ENCODE measurements around the gene UBAP2. TPM values are rescaled to one million over a fixed set of nuclear protein-coding genes. Genes with fewer than 3 reads are reported as not detected.
"Not testable (repeated sequence)": the region's sequence is repeated elsewhere in the genome, so short reads cannot be mapped to it uniquely, and the experiment has no call there.

Gene UBAP2
- total RNA-seq, 1 experiment from 2014 or later = 33.4 TPM

GRCh38 chr9:33972698-33973097 lies 76.0 kb downstream of the UBAP2 start:
- ChIA-PET CTCF (interaction anchor here (1.3 kb wide), 1 partner anchor 101 kb away, joined by 7 read pairs; no protein-coding TSS in a partner anchor), POLR2A (interaction anchor here (1.0 to 1.2 kb wide), 2 partner anchors 11 to 100 kb away, joined by 3 read pairs; no protein-coding TSS in a partner anchor)
- no peaks in the 10 kb centered on the region for H3K9me3 Mint-ChIP-seq (ENCODE audit: unreplicated experiment)
- H3K27ac Mint-ChIP-seq (ENCODE audit: low read depth, unreplicated experiment) = peak overlapping the region; percentile 9
- DNase-seq (ENCODE audit: unreplicated experiment) = no peak
- intact Hi-C loops (cut with micrococcal nuclease) = no loop called here
- H3K27me3 Mint-ChIP-seq (ENCODE audit: insufficient read depth, unreplicated experiment) = no peaks in the 10 kb centered on the region
- BruUV-seq (replicated peaks) = no TSS peak
- no peak for TF ChIP-seq CTCF (IDR thresholded peaks at IDR 0.05; ENCODE audit: unreplicated experiment)
- H3K36me3 Mint-ChIP-seq (ENCODE audit: insufficient read depth, unreplicated experiment) = peaks cover 72% of the 10 kb centered on the region
- H3K4me1 Mint-ChIP-seq (ENCODE audit: insufficient read depth, unreplicated experiment) = no peaks in the 10 kb centered on the region
- no peak overlapping the region for H3K4me3 Mint-ChIP-seq (ENCODE audit: unreplicated experiment)

DNA sequence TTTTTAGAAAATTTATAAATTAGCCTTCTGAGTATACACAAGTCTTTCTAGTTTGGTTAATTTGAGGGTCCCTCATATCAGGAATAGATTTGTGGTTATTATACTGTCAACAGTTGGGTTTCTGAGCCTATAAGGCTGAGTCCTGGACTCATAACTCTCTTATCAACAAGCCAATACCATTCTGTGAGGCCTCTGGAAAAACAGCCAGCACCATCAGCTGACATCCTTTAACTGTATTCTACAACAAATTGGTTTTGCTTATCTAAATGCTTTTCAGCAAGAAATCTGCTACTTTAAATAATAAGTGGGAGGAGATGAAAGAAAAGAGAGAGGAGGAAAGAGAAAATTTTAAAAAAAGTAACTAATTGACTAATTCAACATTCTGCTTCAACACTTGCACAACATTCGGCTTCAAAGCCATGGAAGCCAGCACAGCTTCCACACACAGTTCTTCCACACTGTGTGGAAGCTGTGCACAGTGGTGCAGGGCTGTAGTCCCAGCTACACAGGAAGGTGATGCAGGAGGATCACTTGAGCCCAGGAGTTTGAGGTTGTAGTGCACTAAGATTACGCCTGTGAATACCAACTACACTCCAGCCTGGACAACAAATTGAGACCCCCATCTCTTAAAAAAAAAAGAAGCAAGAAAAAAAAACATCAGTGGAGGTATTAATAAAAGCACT lies 84.5 kb downstream of the UBAP2 start:
- H3K27ac Mint-ChIP-seq (ENCODE audit: low read depth, unreplicated experiment) = no peak overlapping the region
- H3K4me1 Mint-ChIP-seq (ENCODE audit: insufficient read depth, unreplicated experiment) = no peaks in the 10 kb centered on the region
- DNase-seq (ENCODE audit: unreplicated experiment) = no peak
- H3K36me3 Mint-ChIP-seq (ENCODE audit: insufficient read depth, unreplicated experiment) = peaks cover 63% of the 10 kb centered on the region
- ChIA-PET POLR2A (no interaction called here), CTCF (interaction anchor here (1.2 kb wide), 1 partner anchor 110 kb away, joined by 4 read pairs; no protein-coding TSS in a partner anchor)
- no peak for TF ChIP-seq CTCF (IDR thresholded peaks at IDR 0.05; ENCODE audit: unreplicated experiment)
- H3K9me3 Mint-ChIP-seq (ENCODE audit: unreplicated experiment) = no peaks in the 10 kb centered on the region
- no peaks in the 10 kb centered on the region for H3K27me3 Mint-ChIP-seq (ENCODE audit: insufficient read depth, unreplicated experiment)
- H3K4me3 Mint-ChIP-seq (ENCODE audit: unreplicated experiment) = no peak overlapping the region
- intact Hi-C loops (cut with micrococcal nuclease) = no loop called here
- BruUV-seq (replicated peaks) = no TSS peak

GRCh38 chr9:33962468-33962867 lies 86.2 kb downstream of the UBAP2 start:
- intact Hi-C loops (cut with micrococcal nuclease); POLR2A ChIA-PET; H3K27me3 Mint-ChIP-seq (ENCODE audit: insufficient read depth, unreplicated experiment); DNase-seq (ENCODE audit: unreplicated experiment); H3K9me3 Mint-ChIP-seq (ENCODE audit: unreplicated experiment); H3K4me1 Mint-ChIP-seq (ENCODE audit: insufficient read depth, unreplicated experiment); CTCF ChIA-PET; BruUV-seq (replicated peaks); H3K27ac Mint-ChIP-seq (ENCODE audit: low read depth, unreplicated experiment); H3K4me3 Mint-ChIP-seq (ENCODE audit: unreplicated experiment): not testable (repeated sequence)
- H3K36me3 Mint-ChIP-seq (ENCODE audit: insufficient read depth, unreplicated experiment) = peaks cover 71% of the 10 kb centered on the region

DNA sequence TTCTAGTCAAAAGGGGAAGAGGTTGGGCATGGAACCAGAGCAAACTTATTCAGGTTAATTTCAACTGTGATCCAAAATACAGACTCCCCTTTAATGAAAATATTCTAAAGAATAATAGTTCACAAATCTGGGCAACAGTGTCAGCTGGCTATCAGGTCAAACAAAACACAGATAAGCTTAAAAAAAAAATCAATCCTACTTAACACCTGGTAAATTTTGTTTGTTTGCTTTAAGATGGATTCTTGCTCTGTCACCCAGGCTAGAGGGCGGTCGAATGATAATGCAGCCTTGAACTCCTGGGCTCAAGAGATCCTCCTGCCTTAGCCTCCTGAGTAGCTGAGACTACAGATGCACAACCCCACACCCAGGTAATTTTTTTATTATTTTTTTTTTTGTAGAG lies 89.0 kb downstream of the UBAP2 start:
- no peaks in the 10 kb centered on the region for H3K4me1 Mint-ChIP-seq (ENCODE audit: insufficient read depth, unreplicated experiment)
- no peaks in the 10 kb centered on the region for H3K27me3 Mint-ChIP-seq (ENCODE audit: insufficient read depth, unreplicated experiment)
- H3K36me3 Mint-ChIP-seq (ENCODE audit: insufficient read depth, unreplicated experiment) = peaks cover 86% of the 10 kb centered on the region
- H3K27ac Mint-ChIP-seq (ENCODE audit: low read depth, unreplicated experiment) = no peak overlapping the region
- CTCF ChIA-PET = interaction anchor here (0.6 kb wide), 1 partner anchor 183 kb away, joined by 3 read pairs; no protein-coding TSS in a partner anchor
- POLR2A ChIA-PET = interaction anchor here (0.7 kb wide), 1 partner anchor 49 kb away, joined by 3 read pairs; no protein-coding TSS in a partner anchor
- H3K9me3 Mint-ChIP-seq (ENCODE audit: unreplicated experiment) = no peaks in the 10 kb centered on the region
- DNase-seq (ENCODE audit: unreplicated experiment) = no peak
- BruUV-seq (replicated peaks) = no TSS peak
- TF ChIP-seq CTCF (IDR thresholded peaks at IDR 0.05; ENCODE audit: unreplicated experiment) = no peak
- intact Hi-C loops (cut with micrococcal nuclease) = no loop called here
- H3K4me3 Mint-ChIP-seq (ENCODE audit: unreplicated experiment) = no peak overlapping the region

Measured in MCF 10A (cell line).